Smooth muscle cell (in vitro differentiated cells): ENCODE results near the gene MIDN. TPM values are rescaled to one million over a fixed set of nuclear protein-coding genes. Genes with fewer than 3 reads are reported as not detected.
"Not testable (repeated sequence)": the region's sequence is repeated elsewhere in the genome, so short reads cannot be mapped to it uniquely, and the experiment has no call there.

Source experiments
- DNase-seq: peaks from one replicate; lab custom pipeline; 2025; ENCODE audit not compliant: unreplicated experiment; lab: John Stamatoyannopoulos, UW
- H2AFZ ChIP-seq: fragments of 200-600 bp; sonication (generic); 2 replicates; pipeline ENCODE4 v1.6.0; 2016; ENCODE audit warnings: antibody characterized with exemption, low read depth, mild to moderate bottlenecking
- H3F3A ChIP-seq: fragments of 200-600 bp; sonication (generic); 2 replicates; pipeline ENCODE4 v1.6.0; 2017; ENCODE audit warnings: antibody characterized with exemption, low read depth
- H3K27ac ChIP-seq: fragments of 200-600 bp; sonication (generic); 2 replicates; pipeline ENCODE4 v1.5.1; 2016; ENCODE audit warnings: low read depth, mild to moderate bottlenecking
- H3K27me3 ChIP-seq: fragments of 200-600 bp; sonication (generic); 2 replicates; pipeline ENCODE4 v1.6.1; 2016; ENCODE audit warnings: low read depth, mild to moderate bottlenecking
- H3K36me3 ChIP-seq: fragments of 200-600 bp; sonication (generic); 2 replicates; pipeline ENCODE4 v1.5.1; 2016; ENCODE audit warnings: low read depth
- H3K4me1 ChIP-seq: fragments of 200-600 bp; sonication (generic); 2 replicates; pipeline ENCODE4 v1.5.1; 2016; ENCODE audit warnings: low read depth
- H3K4me2 ChIP-seq: fragments of 200-600 bp; sonication (generic); 2 replicates; pipeline ENCODE4 v1.6.0; 2016; ENCODE audit warnings: mild to moderate bottlenecking
- H3K4me3 ChIP-seq: fragments of 200-600 bp; sonication (generic); 2 replicates; pipeline ENCODE4 v1.5.1; 2016; ENCODE audit warnings: mild to moderate bottlenecking
- H3K79me2 ChIP-seq: fragments of 200-600 bp; sonication (generic); 2 replicates; pipeline ENCODE4 v1.6.0; 2016; ENCODE audit warnings: low read depth, mild to moderate bottlenecking
- H3K9ac ChIP-seq: fragments of 200-600 bp; sonication (generic); 2 replicates; pipeline ENCODE4 v1.6.0; 2016; ENCODE audit warnings: low read depth
- H3K9me3 ChIP-seq: fragments of 200-600 bp; sonication (generic); replicated peaks from 2 replicates; pipeline ENCODE4 v1.5.1; 2016; ENCODE audit warnings: low read depth
- H4K20me1 ChIP-seq: fragments of 200-600 bp; sonication (generic); 2 replicates; pipeline ENCODE4 v1.6.0; 2016; ENCODE audit warnings: low read depth
- CTCF ChIP-seq: fragments of 200-600 bp; sonication (generic); IDR thresholded peaks from 2 replicates; pipeline ENCODE4 v1.5.1; 2017; ENCODE audit warnings: borderline replicate concordance, mild to moderate bottlenecking, antibody characterized with exemption; ENCODE audit not compliant: insufficient read depth, poor library complexity, severe bottlenecking
- WGBS: methylation state at CpG from one replicate; pipeline ENCODE4 v1.1.7; 2016; ENCODE audit warnings: low lambda C conversion rate; 5-methylcytosine and 5-hydroxymethylcytosine counted together
- polyA plus RNA-seq: library from polyadenylated mRNA; unstranded; fragments of >200 nt; fragmentation: Nextera tagmentation; extraction: Ambion mirVana; gene quantifications from 2 replicates; pipeline ENCODE4 v1.2.1, GENCODE V29; 2016
- total RNA-seq: library from RNA; depleted of rRNA; stranded (reverse); fragments of >200 nt; gene quantifications from 2 replicates; pipeline ENCODE4 v1.2.3, GENCODE V29; 2014

MIDN gene
- total and polyA plus RNA-seq, 2 experiments from 2014 or later = 58.5 to 65.3 TPM

- DNase-seq = no peak
- Histone ChIP-seq H3K4me2 (peak overlapping the region; percentile 99), H3K9me3 (no peaks in the 10 kb centered on the region), H3K36me3 (no peaks in the 10 kb centered on the region), H4K20me1 (peaks cover 29% of the 10 kb centered on the region), H3F3A (peaks cover 25% of the 10 kb centered on the region), H3K9ac (peak overlapping the region; percentile 77), H2AFZ (no peak overlapping the region), H3K4me1 (peaks cover 24% of the 10 kb centered on the region), H3K79me2 (peaks cover 52% of the 10 kb centered on the region), H3K27me3 (no peaks in the 10 kb centered on the region), H3K27ac (peak overlapping the region; percentile 46), H3K4me3 (peak overlapping the region; percentile 88)
- 2% methylated on average over 39 of the region's 78 CpGs for WGBS
- TF ChIP-seq CTCF = no peak
Measured at GRCh38 chr19:1206150-1206863, 42.1 kb upstream of the MIDN start.

- Histone ChIP-seq H4K20me1 (peaks cover 29% of the 10 kb centered on the region), H3K4me3 (peak overlapping the region; percentile 88)
- no peak for TF ChIP-seq CTCF
Measured at GRCh38 chr19:1206864-1207450, 41.4 kb upstream of the MIDN start.

GRCh38 chr19:1208830-1209229, 39.6 kb upstream of the MIDN start:
- H3K4me3 ChIP-seq, H3K27ac ChIP-seq, H3K27me3 ChIP-seq, H2AFZ ChIP-seq, H3K9ac ChIP-seq, H3K9me3 ChIP-seq, H3K36me3 ChIP-seq, DNase-seq: not testable (repeated sequence)
- Histone ChIP-seq H4K20me1 (peaks cover 29% of the 10 kb centered on the region), H3K4me2 (peak overlapping the region; percentile 36), H3K4me1 (peaks cover 29% of the 10 kb centered on the region), H3K79me2 (peaks cover 75% of the 10 kb centered on the region), H3F3A (peaks cover 25% of the 10 kb centered on the region)
- 80% methylated on average over 10 of the region's 10 CpGs for WGBS

More at GRCh38 chr19:1206864-1207450, 41.4 kb upstream of the MIDN start:
- Histone ChIP-seq H3K27ac (peak overlapping the region; percentile 46), H2AFZ (no peak overlapping the region), H3K9me3 (no peaks in the 10 kb centered on the region), H3K36me3 (no peaks in the 10 kb centered on the region), H3F3A (peaks cover 25% of the 10 kb centered on the region), H3K4me1 (peaks cover 24% of the 10 kb centered on the region), H3K9ac (peak overlapping the region; percentile 77), H3K4me2 (peak overlapping the region; percentile 99), H3K79me2 (peaks cover 59% of the 10 kb centered on the region), H3K27me3 (no peaks in the 10 kb centered on the region)
- DNase-seq = no peak
- whole genome bisulfite sequencing = 5% methylated on average over 38 of the region's 38 CpGs

- H3K36me3 ChIP-seq = no peaks in the 10 kb centered on the region
- peaks cover 89% of the 10 kb centered on the region for H3K79me2 ChIP-seq
- peak overlapping the region; percentile 87 for H3K27ac ChIP-seq
- H3K4me3 ChIP-seq = no peak overlapping the region
- H3K27me3 ChIP-seq = no peaks in the 10 kb centered on the region
- peaks cover 39% of the 10 kb centered on the region for H4K20me1 ChIP-seq
- H3K4me1 ChIP-seq = peaks cover 37% of the 10 kb centered on the region
- peak overlapping the region; percentile 43 for H3K9ac ChIP-seq
- TF ChIP-seq CTCF = no peak
- H3K4me2 ChIP-seq = peak overlapping the region; percentile 71
- WGBS = 35% methylated on average over 13 of the region's 13 CpGs
- H3K9me3 ChIP-seq = no peaks in the 10 kb centered on the region
- H2AFZ ChIP-seq = no peak overlapping the region
- H3F3A ChIP-seq = peaks cover 18% of the 10 kb centered on the region
- no peak for DNase-seq
Measured at GRCh38 chr19:1210227-1210538, 38.2 kb upstream of the MIDN start.
